Effector memory CD8-positive, alpha-beta T cell (primary cell): ENCODE results near the gene ZNF878.
A peak's percentile ranks its signal among the peaks of the same experiment; 100 is the strongest.

Experiments
- ATAC-seq: fragments of 150-1000 bp; cut with Tn5 transposase; replicated peaks from 2 replicates; pipeline ENCODE4 v1.10.0; 2021; ENCODE audit warnings: mild to moderate bottlenecking, moderate library complexity
- DNase-seq, 3 experiments: peaks; one replicate each; pipeline ENCODE4 v3.0.0; 2021
- H3K27ac Mint-ChIP-seq, 2 donors: one replicate each; pipeline ENCODE4 v1.8.0; 2022; ENCODE audit warnings: mild to moderate bottlenecking in 2 of 2, mixed read lengths in 2 of 2, moderate library complexity in 2 of 2
- H3K27me3 Mint-ChIP-seq, 2 donors: one replicate each; pipeline ENCODE4 v1.8.0; 2022; ENCODE audit warnings: mixed read lengths in 2 of 2
- H3K36me3 Mint-ChIP-seq: one replicate; pipeline ENCODE4 v1.8.0; 2022; ENCODE audit warnings: mild to moderate bottlenecking, moderate library complexity, mixed read lengths; ENCODE audit not compliant: insufficient read depth
- H3K4me1 Mint-ChIP-seq, 2 donors: one replicate each; pipeline ENCODE4 v1.8.0; 2022; ENCODE audit warnings: low read depth in 2 of 2, mixed read lengths in 2 of 2
- H3K4me3 Mint-ChIP-seq, 2 donors: one replicate each; pipeline ENCODE4 v1.8.0; 2022; ENCODE audit warnings: mild to moderate bottlenecking in 2 of 2, mixed read lengths in 2 of 2, moderate library complexity in 2 of 2
- H3K9me3 Mint-ChIP-seq, 2 donors: one replicate each; pipeline ENCODE4 v1.8.0; 2022; ENCODE audit warnings: mixed read lengths in 2 of 2

ZNF878 gene

DNA sequence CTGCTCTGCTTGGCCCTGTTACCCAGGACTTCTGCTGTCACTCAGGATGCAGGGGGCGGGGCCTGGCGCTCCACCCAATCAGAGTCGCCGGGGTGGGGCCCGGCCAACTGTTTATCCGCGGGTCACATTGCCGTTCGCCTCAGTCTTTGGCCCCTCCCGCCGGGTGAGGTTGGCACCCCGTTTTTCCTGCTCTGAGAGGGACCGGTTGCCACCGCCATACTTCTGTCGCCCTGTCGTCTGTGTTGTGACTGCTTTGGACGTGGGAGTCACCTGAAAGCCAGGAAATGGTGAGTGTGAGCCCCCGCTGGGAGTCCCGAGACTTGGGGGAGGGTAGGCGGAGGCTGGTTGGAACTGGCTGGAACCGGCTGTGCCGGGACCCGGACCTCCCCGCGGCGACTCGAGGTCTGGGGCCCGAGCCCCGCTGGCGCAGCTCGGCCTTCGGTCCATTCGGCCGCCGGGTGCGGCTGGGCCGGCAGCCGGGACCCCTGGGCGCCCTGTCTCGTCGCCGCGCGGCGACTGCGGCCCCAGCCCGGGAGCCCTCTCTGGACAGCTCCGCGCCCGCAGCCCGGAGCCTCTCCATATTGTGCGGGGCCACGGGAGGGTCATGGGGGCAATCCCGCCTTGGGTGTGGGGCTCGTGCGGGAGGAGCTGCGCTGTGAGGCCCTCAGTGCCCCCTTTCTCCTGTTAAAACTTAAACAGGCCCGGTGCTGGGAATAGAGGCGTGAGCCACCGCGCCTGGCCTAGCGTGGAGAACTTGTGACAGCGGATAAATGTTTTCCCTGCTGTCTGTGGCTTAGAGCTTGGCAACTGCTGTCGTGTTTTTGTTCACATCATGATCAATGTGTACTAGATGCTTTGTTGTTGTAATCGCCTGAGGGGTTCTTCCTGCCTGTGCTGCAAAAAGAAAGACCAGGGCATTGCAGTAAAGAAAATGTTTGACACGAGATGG is 12.1 kb upstream of the ZNF878 start, which contains the start of gene ZNF844:
Gene ZNF844, plus strand, starts transcription at position 142 of the 949 bp plus-strand sequence. Its CDS starts 143 bp downstream, at position 285.
- DNase-seq (peak; percentile 15 to 43 (median 24)), ATAC-seq (peak; percentile 80)
- no peaks in the 10 kb centered on the region for H3K9me3 Mint-ChIP-seq
- peaks cover 7% of the 10 kb centered on the region for H3K36me3 Mint-ChIP-seq
- peak within 1 kb of the TSS in 1 of 2 donors; percentile 67 for H3K27ac Mint-ChIP-seq
- H3K27me3 Mint-ChIP-seq: no peaks in the 10 kb centered on the region
- H3K4me3 Mint-ChIP-seq: peak within 1 kb of the TSS; percentile 76 to 78
- H3K4me1 Mint-ChIP-seq: peaks cover 0 to 3% of the 10 kb centered on the region in 2 donors

DNA sequence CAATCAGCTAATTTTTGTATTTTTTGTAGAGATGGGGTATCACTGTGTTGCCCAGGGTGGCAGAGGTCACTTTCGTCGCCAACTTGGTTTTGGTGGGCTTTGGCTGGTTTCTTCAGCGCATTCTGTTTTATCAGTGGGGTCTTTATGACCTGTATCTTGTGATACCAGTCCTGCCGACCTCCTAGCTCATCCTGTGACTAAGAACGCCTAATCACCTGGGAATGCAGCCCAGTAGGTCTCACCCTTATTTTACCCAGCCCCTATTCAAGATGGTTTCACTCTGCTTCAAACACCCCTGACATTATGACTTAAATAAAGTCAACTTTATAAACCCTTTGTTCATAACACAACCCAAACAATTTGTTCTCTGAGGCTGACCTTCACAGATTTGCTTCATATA is 3.0 kb upstream of the ZNF878 start:
- DNase-seq: no peak

DNA sequence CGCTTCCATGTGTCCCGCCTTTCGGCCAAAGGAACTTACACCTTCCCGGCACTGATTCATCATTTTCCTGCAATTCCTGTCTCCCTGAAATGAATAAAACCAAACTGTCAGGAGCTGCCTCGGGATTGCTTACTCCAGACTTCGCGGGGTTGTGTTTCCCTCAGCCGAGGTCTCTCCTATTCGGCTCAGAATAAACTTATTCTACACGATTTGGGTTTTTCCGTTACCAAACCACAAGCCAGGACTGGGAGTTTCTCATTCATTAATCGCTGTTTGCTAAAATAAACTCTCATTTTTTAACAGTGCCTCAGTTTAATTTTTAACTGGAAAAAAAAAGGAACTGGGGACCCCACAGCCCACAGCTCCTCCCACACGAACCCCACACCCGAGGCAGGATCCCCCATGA is 667 bp downstream of the ZNF878 start:
- Mint-ChIP-seq H3K27ac (peak overlapping the region in 1 of 2 donors; percentile 79), H3K9me3 (peaks cover 0 to 2% of the 10 kb centered on the region in 2 donors), H3K4me3 (peak overlapping the region; percentile 53 to 79), H3K27me3 (peaks cover 13 to 31% of the 10 kb centered on the region in 2 donors), H3K4me1 (peaks cover 6 to 9% of the 10 kb centered on the region in 2 donors), H3K36me3 (no peaks in the 10 kb centered on the region)
- no peak for ATAC-seq
- no peak for DNase-seq

More for the DNA sequence above, 3.0 kb upstream of the ZNF878 start:
- peaks cover 0 to 2% of the 10 kb centered on the region in 2 donors for H3K9me3 Mint-ChIP-seq
- ATAC-seq: no peak
- H3K27ac Mint-ChIP-seq: no peak overlapping the region
- H3K27me3 Mint-ChIP-seq: peaks cover 13 to 39% of the 10 kb centered on the region in 2 donors
- no peak overlapping the region for H3K4me3 Mint-ChIP-seq
- peaks cover 9 to 10% of the 10 kb centered on the region in 2 donors for H3K4me1 Mint-ChIP-seq
- H3K36me3 Mint-ChIP-seq: no peaks in the 10 kb centered on the region

GRCh38 chr19:12047868-12048267 is 4.9 kb downstream of the ZNF878 start:
- no peak for DNase-seq
- Mint-ChIP-seq H3K36me3 (no peaks in the 10 kb centered on the region), H3K4me1 (peaks cover 5 to 6% of the 10 kb centered on the region in 2 donors), H3K4me3 (no peak overlapping the region), H3K9me3 (peaks cover 7 to 12% of the 10 kb centered on the region in 2 donors), H3K27me3 (peaks cover 6 to 13% of the 10 kb centered on the region in 2 donors), H3K27ac (no peak overlapping the region)
- no peak for ATAC-seq

- DNase-seq: no peak
- Mint-ChIP-seq H3K36me3 (no peaks in the 10 kb centered on the region), H3K4me1 (no peaks in the 10 kb centered on the region), H3K9me3 (peaks cover 7 to 13% of the 10 kb centered on the region in 2 donors), H3K4me3 (no peak overlapping the region), H3K27ac (no peak overlapping the region), H3K27me3 (no peaks in the 10 kb centered on the region)
- ATAC-seq: no peak
Measured at GRCh38 chr19:12043752-12044422, 8.9 kb downstream of the ZNF878 start.

DNA sequence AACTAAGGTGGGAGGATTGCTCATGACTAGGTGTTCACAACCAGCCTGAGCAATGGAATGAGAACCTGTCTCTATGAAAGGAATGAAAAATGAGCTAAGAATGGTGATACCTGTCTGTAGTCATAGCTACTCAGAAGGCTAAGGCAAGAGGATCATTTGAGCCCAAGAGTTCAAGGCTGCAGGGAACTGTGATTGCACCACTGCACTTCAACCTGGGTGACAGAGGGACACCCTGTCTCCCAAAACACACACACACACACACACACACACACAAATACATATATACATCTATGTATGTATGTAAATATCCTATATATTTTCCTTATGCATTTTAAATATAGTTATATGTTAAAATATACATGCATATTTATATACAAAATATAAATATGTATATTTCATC is 9.9 kb downstream of the ZNF878 start:
- peaks cover 7 to 13% of the 10 kb centered on the region in 2 donors for H3K9me3 Mint-ChIP-seq
- no peak for DNase-seq
- no peaks in the 10 kb centered on the region for H3K27me3 Mint-ChIP-seq
- no peaks in the 10 kb centered on the region for H3K4me1 Mint-ChIP-seq
- H3K27ac Mint-ChIP-seq: no peak overlapping the region
- ATAC-seq: no peak
- no peaks in the 10 kb centered on the region for H3K36me3 Mint-ChIP-seq
- no peak overlapping the region for H3K4me3 Mint-ChIP-seq

DNA sequence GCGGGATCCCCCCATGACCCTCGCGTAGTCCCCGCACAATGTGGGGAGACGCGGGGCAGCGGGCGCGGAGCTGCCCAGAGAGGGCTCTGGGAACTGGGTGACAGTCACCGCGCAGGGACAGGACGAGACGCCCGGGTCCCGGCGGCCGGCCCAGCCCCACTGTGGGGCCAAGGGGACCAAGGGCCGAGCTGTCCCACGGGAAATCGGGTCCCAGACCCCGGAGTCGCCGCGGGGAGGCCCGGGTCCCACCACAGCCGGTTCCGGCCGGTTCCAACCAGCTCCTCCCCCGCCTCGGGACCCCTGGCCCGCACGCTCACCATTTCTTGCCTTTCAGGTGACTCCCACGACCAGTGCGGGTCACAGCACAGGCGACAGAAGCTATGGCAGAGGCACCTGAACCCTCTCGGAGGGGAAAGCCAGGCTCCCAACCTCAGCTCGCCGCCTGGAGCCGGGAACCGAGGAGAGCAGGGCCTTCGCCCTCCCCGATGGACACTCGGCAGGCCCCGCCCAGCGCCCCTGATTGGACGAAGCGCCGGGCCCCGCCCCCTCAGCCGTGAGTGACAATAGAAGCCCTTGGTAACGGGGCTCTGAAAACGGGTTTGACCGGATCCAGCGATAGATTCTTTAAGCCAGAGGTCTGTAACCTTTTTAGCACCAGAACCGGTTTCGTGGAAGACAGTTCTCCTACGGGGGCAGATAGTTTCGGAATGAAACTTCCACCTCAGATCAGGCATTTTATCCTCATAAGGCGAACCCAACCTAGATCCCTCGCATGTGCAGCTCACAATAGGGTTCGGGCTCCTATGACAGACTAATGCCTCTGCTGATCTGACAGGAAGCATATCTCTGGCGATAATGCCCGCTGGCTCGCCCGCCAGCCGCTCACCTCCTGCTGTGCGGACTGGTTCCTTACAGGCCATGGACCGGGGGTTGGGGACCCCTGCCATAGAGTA is 17.3 kb downstream of the ZNF878 start, which contains the start of gene ZNF433:
Gene ZNF433, minus strand, starts transcription at position 460 of the 953 bp plus-strand sequence. Its CDS starts 140 bp downstream, at position 320.
- peaks cover 9% of the 10 kb centered on the region for H3K36me3 Mint-ChIP-seq
- H3K27ac Mint-ChIP-seq: no peak within 1 kb of the TSS
- DNase-seq (peak in 2 of 3 experiments; percentile 11 to 33), ATAC-seq (peak; percentile 58)
- H3K4me3 Mint-ChIP-seq: peak within 1 kb of the TSS; percentile 66 to 79
- H3K27me3 Mint-ChIP-seq: peaks cover 0 to 8% of the 10 kb centered on the region in 2 donors
- H3K4me1 Mint-ChIP-seq: peaks cover 0 to 4% of the 10 kb centered on the region in 2 donors
- peaks cover 0 to 1% of the 10 kb centered on the region in 2 donors for H3K9me3 Mint-ChIP-seq

GRCh38 chr19:12034620-12035019 is 18.1 kb downstream of the ZNF878 start:
- H3K27me3 Mint-ChIP-seq: peaks cover 0 to 8% of the 10 kb centered on the region in 2 donors
- DNase-seq: no peak
- peaks cover 0 to 4% of the 10 kb centered on the region in 2 donors for H3K4me1 Mint-ChIP-seq
- peaks cover 9% of the 10 kb centered on the region for H3K36me3 Mint-ChIP-seq
- no peak overlapping the region for H3K27ac Mint-ChIP-seq
- peaks cover 0 to 1% of the 10 kb centered on the region in 2 donors for H3K9me3 Mint-ChIP-seq
- H3K4me3 Mint-ChIP-seq: peak overlapping the region; percentile 21 to 64
- no peak for ATAC-seq

GRCh38 chr19:12034198-12034597 is 18.6 kb downstream of the ZNF878 start:
- H3K27ac Mint-ChIP-seq: no peak overlapping the region
- H3K4me3 Mint-ChIP-seq: peak overlapping the region; percentile 21 to 64
- H3K27me3 Mint-ChIP-seq: peaks cover 0 to 8% of the 10 kb centered on the region in 2 donors
- peaks cover 0 to 4% of the 10 kb centered on the region in 2 donors for H3K4me1 Mint-ChIP-seq
- no peak for ATAC-seq
- DNase-seq: no peak
- peaks cover 0 to 1% of the 10 kb centered on the region in 2 donors for H3K9me3 Mint-ChIP-seq
- H3K36me3 Mint-ChIP-seq: peaks cover 9% of the 10 kb centered on the region

GRCh38 chr19:12015753-12016116 is 37.0 kb downstream of the ZNF878 start:
- Mint-ChIP-seq H3K4me1 (no peaks in the 10 kb centered on the region), H3K9me3 (peaks cover 7 to 13% of the 10 kb centered on the region in 2 donors), H3K27me3 (no peaks in the 10 kb centered on the region), H3K36me3 (peaks cover 16% of the 10 kb centered on the region), H3K4me3 (no peak overlapping the region), H3K27ac (no peak overlapping the region)
- no peak for ATAC-seq
- no peak for DNase-seq

- Mint-ChIP-seq H3K27ac (no peak overlapping the region), H3K27me3 (no peaks in the 10 kb centered on the region), H3K4me3 (no peak overlapping the region), H3K9me3 (peaks cover 7 to 13% of the 10 kb centered on the region in 2 donors), H3K36me3 (peaks cover 16% of the 10 kb centered on the region), H3K4me1 (no peaks in the 10 kb centered on the region)
- no peak for ATAC-seq
- no peak for DNase-seq
Measured at GRCh38 chr19:12015015-12015752, 37.6 kb downstream of the ZNF878 start.
